Neural cell (in vitro differentiated cells): ENCODE data around the gene C1RL. TPM values are rescaled to one million over a fixed set of nuclear protein-coding genes. Genes with fewer than 3 reads are reported as not detected.

Source experiments
- H2AFZ ChIP-seq: fragments of 200-600, 300-800 bp; sonication (generic), shearing (Covaris generic); 2 replicates; pipeline ENCODE4 v1.6.0; 2014; ENCODE audit warnings: low read depth, mild to moderate bottlenecking, antibody characterized with exemption, low read length, moderate library complexity
- H3F3A ChIP-seq: fragments of 200-600 bp; shearing (Covaris generic); 2 replicates; pipeline ENCODE4 v1.6.1; 2016; ENCODE audit warnings: mild to moderate bottlenecking, moderate library complexity, mixed read lengths, antibody characterized with exemption, low read length; ENCODE audit not compliant: insufficient read depth, poor library complexity, severe bottlenecking
- H3K27ac ChIP-seq: fragments of 200-600, 300-800 bp; sonication (generic), shearing (Covaris generic); 2 replicates; pipeline ENCODE4 v1.5.1; 2014; ENCODE audit warnings: mild to moderate bottlenecking, low read length, moderate library complexity
- H3K27me3 ChIP-seq: fragments of 300-800, 200-600 bp; sonication (generic), shearing (Covaris generic); 2 replicates; pipeline ENCODE4 v1.6.0; 2014; ENCODE audit warnings: mild to moderate bottlenecking, low read depth, low read length, moderate library complexity; ENCODE audit not compliant: insufficient read depth
- H3K36me3 ChIP-seq: fragments of 300-800, 200-600 bp; sonication (generic), shearing (Covaris generic); 2 replicates; pipeline ENCODE4 v1.5.1; 2014; ENCODE audit warnings: mild to moderate bottlenecking, antibody characterized with exemption, low read length, moderate library complexity; ENCODE audit not compliant: insufficient read depth
- H3K4me2 ChIP-seq: fragments of 300-800, 200-600 bp; sonication (generic), shearing (Covaris generic); 2 replicates; pipeline ENCODE4 v1.6.0; 2014; ENCODE audit warnings: mild to moderate bottlenecking, low read length
- H3K4me3 ChIP-seq: fragments of 300-800, 200-600 bp; sonication (generic), shearing (Covaris generic); 2 replicates; pipeline ENCODE4 v1.5.1; 2014; ENCODE audit warnings: mild to moderate bottlenecking, low read length, moderate library complexity
- H3K79me2 ChIP-seq: fragments of 200-600 bp; shearing (Covaris generic); replicated peaks from 2 replicates; pipeline ENCODE4 v1.6.0; 2014; ENCODE audit warnings: mild to moderate bottlenecking, low read length, moderate library complexity; ENCODE audit not compliant: insufficient read depth
- H3K9ac ChIP-seq: fragments of 300-800, 200-600 bp; sonication (generic), shearing (Covaris generic); 2 replicates; pipeline ENCODE4 v1.6.1; 2016; ENCODE audit warnings: mild to moderate bottlenecking, low read length, mixed read lengths
- H3K9me2 ChIP-seq: fragments of 200-600 bp; shearing (Covaris generic); 2 replicates; pipeline ENCODE4 v1.6.1; 2016; ENCODE audit warnings: mild to moderate bottlenecking, low read length, mixed read lengths; ENCODE audit not compliant: insufficient read depth
- H3K9me3 ChIP-seq: fragments of 200-600, 300-800 bp; sonication (generic), shearing (Covaris generic); 2 replicates; pipeline ENCODE4 v1.6.1; 2016; ENCODE audit warnings: mild to moderate bottlenecking, mixed run types, low read length, moderate library complexity, mixed read lengths
- H4K20me1 ChIP-seq: fragments of 200-600 bp; shearing (Covaris generic); 2 replicates; pipeline ENCODE4 v1.6.1; 2016; ENCODE audit warnings: mild to moderate bottlenecking, mixed run types; ENCODE audit not compliant: insufficient read depth
- CTCF ChIP-seq: fragments of 450-650 bp; IDR thresholded peaks from 2 replicates; pipeline ENCODE4 v1.5.1; 2014; ENCODE audit warnings: antibody characterized with exemption, mild to moderate bottlenecking, moderate library complexity; ENCODE audit not compliant: poor library complexity, severe bottlenecking
- EP300 ChIP-seq: fragments of 450-650 bp; conservative IDR thresholded peaks from 2 replicates; pipeline ENCODE4 v1.6.1; 2014; ENCODE audit warnings: antibody characterized with exemption, mild to moderate bottlenecking, moderate library complexity; ENCODE audit not compliant: poor library complexity, severe bottlenecking
- EZH2 ChIP-seq: fragments of 200-600, 300-800 bp; shearing (Covaris generic), sonication (generic); IDR thresholded peaks from 2 replicates; pipeline ENCODE4 v1.6.1; 2014; ENCODE audit warnings: antibody characterized with exemption, low read length, borderline replicate concordance, mild to moderate bottlenecking; ENCODE audit not compliant: insufficient read depth, poor library complexity, severe bottlenecking
- MXI1 ChIP-seq: fragments of 450-650 bp; conservative IDR thresholded peaks from 2 replicates; pipeline ENCODE4 v1.6.1; 2014; ENCODE audit warnings: antibody characterized with exemption, mild to moderate bottlenecking; ENCODE audit not compliant: poor library complexity, severe bottlenecking
- POLR2AphosphoS5 ChIP-seq: IDR thresholded peaks from 2 replicates; pipeline ENCODE4 v1.6.1; 2012
- RAD21 ChIP-seq: fragments of 450-650 bp; conservative IDR thresholded peaks from 2 replicates; pipeline ENCODE4 v1.6.1; 2014; ENCODE audit warnings: antibody characterized with exemption, mild to moderate bottlenecking, moderate library complexity
- REST ChIP-seq: IDR thresholded peaks from 2 replicates; pipeline ENCODE4 v1.6.1; 2012; ENCODE audit warnings: borderline replicate concordance
- SMC3 ChIP-seq: fragments of 450-650 bp; conservative IDR thresholded peaks from 2 replicates; pipeline ENCODE4 v1.6.1; 2014; ENCODE audit warnings: antibody characterized with exemption, mild to moderate bottlenecking, moderate library complexity; ENCODE audit not compliant: poor library complexity
- TAF1 ChIP-seq: IDR thresholded peaks from 2 replicates; pipeline ENCODE4 v1.6.1; 2012; ENCODE audit warnings: low read depth
- polyA plus RNA-seq: library from polyadenylated mRNA; depleted of rRNA; stranded (reverse); fragments of >200 nt; gene quantifications from 2 replicates; pipeline ENCODE4 v1.2.3, GENCODE V29; 2014

Gene C1RL
- polyA plus RNA-seq, 1 donor from 2014 or later, result 2.8 TPM

- no peak for TF ChIP-seq EP300
- no peaks in the 10 kb centered on the region for H3K27me3 ChIP-seq
- H3K79me2 ChIP-seq, result no peaks in the 10 kb centered on the region
- H3K9me3 ChIP-seq, result no peaks in the 10 kb centered on the region
- H3K9me2 ChIP-seq, result no peaks in the 10 kb centered on the region
- H4K20me1 ChIP-seq, result no peaks in the 10 kb centered on the region
- no peak overlapping the region for H3K4me2 ChIP-seq
- H3K36me3 ChIP-seq, result no peaks in the 10 kb centered on the region
- H2AFZ ChIP-seq, result no peak overlapping the region
- H3K27ac ChIP-seq, result no peak overlapping the region
- H3K9ac ChIP-seq, result no peak overlapping the region
- H3K4me3 ChIP-seq, result no peak overlapping the region
- H3F3A ChIP-seq, result no peaks in the 10 kb centered on the region
These were observed 41.9 kb downstream of the C1RL start for GRCh38 chr12:7067096-7067495.

GRCh38 chr12:7066596-7066995 is 42.4 kb downstream of the C1RL start:
- Histone ChIP-seq H3K9ac (no peak overlapping the region), H3K4me3 (no peak overlapping the region), H4K20me1 (no peaks in the 10 kb centered on the region), H3K4me2 (no peak overlapping the region), H3F3A (no peaks in the 10 kb centered on the region), H3K27me3 (no peaks in the 10 kb centered on the region), H2AFZ (no peak overlapping the region), H3K27ac (no peak overlapping the region), H3K9me3 (no peaks in the 10 kb centered on the region), H3K9me2 (no peaks in the 10 kb centered on the region), H3K79me2 (no peaks in the 10 kb centered on the region), H3K36me3 (no peaks in the 10 kb centered on the region)
- TF ChIP-seq SMC3 (no peak), TAF1 (no peak), REST (no peak), MXI1 (no peak), RAD21 (no peak)

GRCh38 chr12:7065073-7065623 is 43.9 kb downstream of the C1RL start:
- Histone ChIP-seq H3K27ac (no peak overlapping the region), H3K9me3 (no peaks in the 10 kb centered on the region), H3K9me2 (no peaks in the 10 kb centered on the region), H3K4me3 (no peak overlapping the region), H3K4me2 (no peak overlapping the region), H3K36me3 (no peaks in the 10 kb centered on the region), H2AFZ (no peak overlapping the region), H3K27me3 (no peaks in the 10 kb centered on the region), H4K20me1 (no peaks in the 10 kb centered on the region), H3F3A (no peaks in the 10 kb centered on the region), H3K79me2 (no peaks in the 10 kb centered on the region), H3K9ac (no peak overlapping the region)
- TF ChIP-seq RAD21, result no peak
- no peak for TF ChIP-seq MXI1
- no peak for TF ChIP-seq REST
- no peak for TF ChIP-seq EZH2
- TF ChIP-seq CTCF, result no peak
- no peak for TF ChIP-seq SMC3
- TF ChIP-seq TAF1, result no peak
- TF ChIP-seq POLR2AphosphoS5, result no peak
- TF ChIP-seq EP300, result no peak
